ENCODE data around the gene DERL3.
"Not testable (repeated sequence)": the region's sequence is repeated elsewhere in the genome, so short reads cannot be mapped to it uniquely, and the experiment has no call there.

The DERL3 gene

DNA sequence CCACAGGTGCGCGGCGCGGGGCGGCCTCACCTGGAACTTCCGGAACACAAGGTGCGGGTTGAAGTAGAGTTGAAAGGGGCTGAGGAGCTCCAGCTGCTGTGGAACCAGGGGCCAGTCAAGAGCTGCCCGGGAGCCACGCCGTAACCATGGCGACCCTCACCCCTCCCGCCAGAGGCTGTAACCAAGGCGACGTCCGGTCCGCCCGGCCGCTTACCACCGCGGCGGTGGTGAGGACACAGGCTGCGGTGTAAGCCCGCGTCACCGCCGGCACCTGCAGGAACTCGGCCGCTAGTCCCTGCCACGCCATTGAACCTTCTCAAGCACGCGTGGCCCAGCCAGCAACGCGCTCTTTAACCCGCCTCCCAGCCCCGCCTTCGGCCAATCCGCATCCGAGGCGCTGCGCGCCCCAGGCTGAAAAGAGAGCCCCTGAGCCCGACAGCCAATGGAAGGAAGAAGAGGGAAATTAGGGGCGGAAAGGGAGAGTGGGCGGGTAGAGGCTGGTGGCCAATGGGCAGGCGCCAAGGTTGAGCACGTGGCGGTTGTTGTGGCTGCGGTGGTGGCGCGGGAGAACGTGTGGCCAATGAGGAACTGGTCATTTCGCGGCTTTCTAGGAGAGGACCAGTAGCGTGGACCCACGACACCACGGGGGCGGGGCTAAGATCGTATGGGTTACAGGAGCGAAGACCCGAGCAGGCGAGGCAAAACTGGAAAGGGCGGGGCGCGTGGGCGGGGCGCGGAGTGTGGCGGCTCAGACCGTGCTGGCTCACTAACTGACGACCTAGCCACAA lies at the start of gene DERL3:
Gene DERL3 (minus strand): TSS at position 326 of the 788 bp plus-strand sequence. CDS start 19 bp downstream, at position 307.
- peak; percentile 87 to 90 for DNase-seq (ENCODE audit: low read depth in 2 of 2)

DNA sequence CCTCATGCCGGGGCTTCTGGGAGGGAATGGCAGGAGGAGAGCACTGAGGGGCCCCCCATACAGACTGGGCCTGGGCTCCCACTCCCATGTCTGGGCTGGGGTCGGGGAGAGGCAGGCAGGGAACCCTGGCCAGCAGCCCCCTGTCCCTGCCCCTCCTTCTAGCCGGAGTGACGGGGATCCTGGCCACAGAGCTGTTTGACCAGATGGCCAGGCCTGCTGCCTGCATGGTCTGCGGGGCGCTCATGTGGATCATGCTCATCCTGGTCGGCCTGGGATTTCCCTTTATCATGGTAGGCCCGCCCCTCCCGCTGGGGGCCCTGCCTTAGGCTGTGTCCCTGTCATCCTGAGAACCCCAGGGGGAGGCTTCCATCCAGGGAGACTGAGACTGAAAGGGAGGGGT lies 45.3 kb upstream of the DERL3 start:
- no peak for DNase-seq (ENCODE audit: low read depth in 2 of 2)

DNA sequence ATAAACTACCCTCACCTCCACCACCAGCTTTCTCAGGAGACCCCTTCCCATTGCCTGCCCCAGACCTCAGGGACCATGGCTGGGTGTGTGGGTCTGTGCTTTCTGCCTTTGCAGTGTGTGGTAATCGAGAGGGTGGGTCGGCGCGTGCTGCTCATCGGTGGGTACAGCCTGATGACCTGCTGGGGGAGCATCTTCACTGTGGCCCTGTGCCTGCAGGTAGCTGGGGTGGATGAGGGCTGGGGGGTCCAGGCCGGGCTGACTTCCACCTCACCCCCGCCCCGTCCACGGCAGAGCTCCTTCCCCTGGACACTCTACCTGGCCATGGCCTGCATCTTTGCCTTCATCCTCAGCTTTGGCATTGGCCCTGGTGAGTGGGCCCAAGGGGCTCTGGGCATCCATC lies 44.9 kb upstream of the DERL3 start:
- DNase-seq (ENCODE audit: low read depth in 2 of 2): no peak

DNA sequence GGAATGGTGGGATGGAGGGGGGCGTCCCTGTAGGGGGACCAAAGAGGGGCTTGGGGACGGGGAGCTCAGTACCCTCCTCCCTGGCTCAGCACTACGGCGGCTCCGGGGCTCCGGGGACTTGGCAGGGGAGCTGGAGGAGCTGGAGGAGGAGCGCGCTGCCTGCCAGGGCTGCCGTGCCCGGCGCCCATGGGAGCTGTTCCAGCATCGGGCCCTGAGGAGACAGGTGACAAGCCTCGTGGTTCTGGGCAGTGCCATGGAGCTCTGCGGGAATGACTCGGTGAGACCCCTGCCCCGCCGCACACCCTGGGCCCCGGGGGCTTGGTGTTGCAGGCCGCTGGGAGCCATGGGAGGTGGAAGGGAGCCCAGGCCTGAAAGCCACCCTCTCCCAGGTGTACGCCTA lies 43.6 kb upstream of the DERL3 start:
- no peak for DNase-seq (ENCODE audit: low read depth in 2 of 2)

DNA sequence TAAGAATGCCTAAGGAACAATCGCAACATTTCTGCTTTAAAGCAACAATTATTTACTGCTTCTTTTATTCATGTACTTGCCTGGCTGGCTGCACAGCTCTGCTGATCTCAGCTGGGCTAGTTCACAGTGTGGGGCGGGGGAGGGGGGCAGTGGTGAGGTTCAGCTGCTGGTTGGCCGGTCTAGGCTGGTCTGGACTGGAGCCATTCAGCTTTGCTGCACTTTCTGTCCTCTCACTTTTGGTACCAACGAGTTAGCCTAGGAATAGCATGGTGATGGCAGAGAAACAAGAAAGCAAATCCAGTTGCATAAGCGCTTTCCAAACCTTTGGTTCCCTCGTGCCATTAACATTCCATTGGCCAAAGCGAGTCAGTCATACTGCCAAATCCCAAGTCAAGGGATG lies 39.4 kb upstream of the DERL3 start:
- no peak for DNase-seq (ENCODE audit: low read depth in 2 of 2)

DNA sequence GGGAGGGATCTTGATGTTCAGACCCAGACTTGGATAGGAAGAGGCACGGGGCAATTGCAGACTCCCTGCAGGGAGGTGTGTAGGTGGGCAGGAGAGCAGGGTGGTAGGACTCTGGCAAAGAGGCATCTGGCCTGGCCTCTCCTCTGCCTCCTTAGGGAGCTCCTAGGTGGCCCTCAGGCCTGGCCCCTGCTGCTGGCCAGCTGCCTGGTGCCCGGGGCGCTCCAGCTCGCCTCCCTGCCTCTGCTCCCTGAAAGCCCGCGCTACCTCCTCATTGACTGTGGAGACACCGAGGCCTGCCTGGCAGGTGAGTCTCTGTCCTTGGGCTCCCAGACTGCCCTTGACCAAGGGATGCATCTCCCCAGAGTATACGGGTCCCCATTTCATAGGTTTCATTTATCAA lies 38.8 kb upstream of the DERL3 start:
- no peak for DNase-seq (ENCODE audit: low read depth in 2 of 2)

DNA sequence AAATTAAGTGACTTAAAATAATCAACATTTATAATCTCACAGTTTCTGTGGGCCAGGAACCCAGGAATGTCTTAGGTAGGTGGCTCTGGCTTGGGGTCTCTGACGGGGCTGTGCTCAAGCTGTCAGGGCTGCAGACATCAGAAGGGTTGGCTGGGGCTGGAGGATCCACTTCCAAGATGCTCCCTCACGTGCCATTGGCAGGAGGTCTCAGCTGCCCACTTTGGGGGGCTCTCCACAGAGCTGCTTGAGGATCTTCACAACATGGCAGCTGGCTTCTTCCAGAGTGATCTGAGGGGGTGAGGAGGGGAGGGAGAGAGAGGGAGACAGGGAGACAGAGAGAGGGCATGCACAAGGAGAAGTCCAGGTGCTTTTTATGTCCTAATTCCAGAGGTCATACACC lies 37.0 kb upstream of the DERL3 start:
- DNase-seq (ENCODE audit: low read depth in 2 of 2): no peak

DNA sequence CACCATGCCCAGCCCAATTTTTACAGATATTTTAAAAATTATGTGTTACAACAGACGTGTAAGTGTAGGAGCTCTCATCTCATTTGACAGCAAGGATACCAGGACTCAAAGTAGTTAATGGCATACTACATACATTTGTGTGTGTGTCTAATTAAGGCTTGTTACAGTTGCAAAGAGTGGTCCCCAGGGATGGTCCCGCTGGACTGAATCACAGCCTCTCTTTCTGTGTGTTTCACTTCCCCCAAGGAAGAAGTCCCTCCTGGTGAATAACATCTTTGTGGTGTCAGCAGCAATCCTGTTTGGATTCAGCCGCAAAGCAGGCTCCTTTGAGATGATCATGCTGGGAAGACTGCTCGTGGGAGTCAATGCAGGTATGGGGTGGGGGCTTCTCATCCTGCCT lies 36.1 kb upstream of the DERL3 start:
- DNase-seq (ENCODE audit: low read depth in 2 of 2): no peak

DNA sequence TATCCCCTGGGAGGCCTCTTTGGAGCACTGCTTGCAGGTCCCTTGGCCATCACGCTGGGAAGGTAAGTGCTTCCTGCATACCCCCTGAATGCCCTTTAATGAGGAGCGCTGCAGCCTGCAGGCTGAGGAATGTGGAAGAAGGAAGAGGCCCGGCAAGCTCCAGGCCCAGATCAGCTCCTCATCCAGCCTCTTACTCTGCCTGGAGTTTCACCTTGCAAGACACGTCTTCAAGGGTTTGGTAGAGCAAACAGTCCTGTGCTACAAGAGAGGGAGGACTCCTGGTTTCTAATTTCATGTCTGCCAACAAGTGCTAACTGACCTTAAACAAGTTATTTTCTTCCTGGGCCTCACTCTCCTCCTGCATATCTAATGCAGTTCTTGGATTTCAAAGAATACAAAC lies 29.8 kb upstream of the DERL3 start:
- no peak for DNase-seq (ENCODE audit: low read depth in 2 of 2)

DNA sequence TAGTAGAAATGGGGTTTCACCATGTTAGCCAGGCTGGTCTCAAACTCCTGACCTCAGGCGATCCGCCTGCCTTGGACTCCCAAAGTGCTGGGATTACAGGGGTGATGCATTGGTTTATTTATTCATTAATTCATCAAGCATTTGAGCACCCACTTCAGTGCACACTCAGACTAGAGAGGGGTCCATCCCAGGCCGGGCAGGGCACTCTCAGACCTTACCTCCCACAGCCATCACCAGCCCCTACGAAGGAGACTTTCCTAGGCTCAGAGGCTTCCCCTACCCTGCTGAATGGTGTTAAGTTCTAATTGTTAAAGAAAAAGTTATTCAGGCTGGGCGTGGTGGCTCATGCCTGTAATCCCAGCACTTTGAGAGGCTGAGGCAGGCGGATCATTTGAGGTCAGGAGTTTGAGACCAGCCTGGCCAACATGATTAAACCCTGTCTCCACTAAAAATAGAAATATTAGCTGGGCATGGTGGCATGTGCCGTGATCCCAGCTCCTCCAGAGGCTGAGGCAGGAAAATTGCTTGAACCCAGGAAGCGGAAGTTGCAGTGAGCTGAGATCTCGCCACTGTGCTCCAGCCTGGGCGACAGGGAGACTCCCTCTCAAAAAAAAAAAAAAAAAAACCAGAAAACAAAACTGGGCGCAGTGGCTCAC lies 25.8 kb upstream of the DERL3 start:
- DNase-seq (ENCODE audit: low read depth in 2 of 2): not testable (repeated sequence)

DNA sequence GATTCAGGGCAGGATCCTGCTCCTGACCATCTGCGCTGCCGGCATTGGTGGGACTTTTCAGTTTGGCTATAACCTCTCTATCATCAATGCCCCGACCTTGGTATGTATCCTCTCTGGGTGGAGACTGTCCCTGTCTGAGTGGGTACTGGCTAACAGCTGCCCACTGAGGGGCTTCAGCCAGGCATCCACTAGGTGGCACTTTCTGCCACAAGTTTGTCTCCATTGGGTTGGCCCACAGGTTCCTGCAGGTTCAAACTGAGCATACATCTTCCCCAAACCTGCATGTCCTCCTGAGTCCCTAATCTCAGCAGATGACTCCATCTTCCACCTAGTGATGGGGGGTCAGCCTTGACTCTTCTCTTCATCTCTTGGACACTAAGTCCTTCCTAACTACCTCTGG lies 23.3 kb upstream of the DERL3 start:
- no peak for DNase-seq (ENCODE audit: low read depth in 2 of 2)

DNA sequence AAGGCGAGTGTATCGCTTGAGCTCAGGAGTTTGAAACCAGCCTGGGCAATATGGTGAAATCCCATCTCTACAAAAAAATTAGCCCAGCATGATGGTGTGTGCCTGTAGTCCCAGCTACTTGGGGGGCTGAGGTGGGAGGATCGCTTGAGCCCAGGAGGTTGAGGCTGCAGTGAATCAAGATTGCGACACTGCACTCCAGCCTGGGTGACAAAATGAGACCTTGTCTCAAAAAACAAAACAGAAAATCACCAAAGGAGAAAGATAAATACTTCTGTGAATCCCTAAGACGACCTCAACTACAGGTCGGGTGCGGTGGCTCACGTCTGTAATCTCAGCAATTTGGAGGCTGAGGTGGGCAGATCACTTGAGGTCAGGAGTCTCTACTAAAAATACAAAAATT lies 21.4 kb upstream of the DERL3 start:
- not testable (repeated sequence) for DNase-seq (ENCODE audit: low read depth in 2 of 2)

DNA sequence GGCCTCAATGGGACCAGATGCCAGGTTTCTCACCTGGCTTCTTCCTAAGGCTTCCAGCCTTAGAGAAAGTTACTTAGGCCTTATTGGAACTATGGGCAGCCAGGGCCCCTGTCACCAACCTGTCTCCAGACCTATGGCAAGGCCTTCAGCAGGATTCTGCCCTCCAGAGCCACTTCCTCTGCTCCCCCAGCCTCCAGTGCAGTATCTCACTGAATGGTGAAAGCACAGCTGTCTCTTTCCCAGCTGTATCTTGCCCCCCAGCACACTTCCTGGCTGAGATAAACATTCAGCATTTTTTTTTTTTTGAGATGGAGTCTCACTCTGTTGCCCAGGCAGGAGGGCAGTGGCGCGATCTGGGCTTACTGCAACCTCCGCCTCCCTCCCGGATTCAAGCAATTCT lies 20.4 kb upstream of the DERL3 start:
- no peak for DNase-seq (ENCODE audit: low read depth in 2 of 2)

DNA sequence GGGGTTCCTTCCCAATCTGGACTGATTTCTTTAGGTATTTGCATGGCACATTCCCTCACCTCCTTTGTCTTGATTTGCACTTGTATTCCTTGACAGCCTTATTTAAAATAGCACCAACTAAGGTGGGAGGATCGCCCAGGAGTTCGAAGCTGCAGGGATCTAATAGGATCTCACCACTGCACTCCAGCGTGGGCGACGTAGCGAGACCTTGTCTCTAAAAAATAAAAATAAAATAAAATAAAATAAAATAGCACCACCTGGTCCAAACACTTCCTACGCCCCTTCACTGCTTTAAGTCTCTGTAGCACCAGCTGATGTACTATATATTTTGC lies 19.6 kb upstream of the DERL3 start:
- DNase-seq (ENCODE audit: low read depth in 2 of 2): no peak

DNA sequence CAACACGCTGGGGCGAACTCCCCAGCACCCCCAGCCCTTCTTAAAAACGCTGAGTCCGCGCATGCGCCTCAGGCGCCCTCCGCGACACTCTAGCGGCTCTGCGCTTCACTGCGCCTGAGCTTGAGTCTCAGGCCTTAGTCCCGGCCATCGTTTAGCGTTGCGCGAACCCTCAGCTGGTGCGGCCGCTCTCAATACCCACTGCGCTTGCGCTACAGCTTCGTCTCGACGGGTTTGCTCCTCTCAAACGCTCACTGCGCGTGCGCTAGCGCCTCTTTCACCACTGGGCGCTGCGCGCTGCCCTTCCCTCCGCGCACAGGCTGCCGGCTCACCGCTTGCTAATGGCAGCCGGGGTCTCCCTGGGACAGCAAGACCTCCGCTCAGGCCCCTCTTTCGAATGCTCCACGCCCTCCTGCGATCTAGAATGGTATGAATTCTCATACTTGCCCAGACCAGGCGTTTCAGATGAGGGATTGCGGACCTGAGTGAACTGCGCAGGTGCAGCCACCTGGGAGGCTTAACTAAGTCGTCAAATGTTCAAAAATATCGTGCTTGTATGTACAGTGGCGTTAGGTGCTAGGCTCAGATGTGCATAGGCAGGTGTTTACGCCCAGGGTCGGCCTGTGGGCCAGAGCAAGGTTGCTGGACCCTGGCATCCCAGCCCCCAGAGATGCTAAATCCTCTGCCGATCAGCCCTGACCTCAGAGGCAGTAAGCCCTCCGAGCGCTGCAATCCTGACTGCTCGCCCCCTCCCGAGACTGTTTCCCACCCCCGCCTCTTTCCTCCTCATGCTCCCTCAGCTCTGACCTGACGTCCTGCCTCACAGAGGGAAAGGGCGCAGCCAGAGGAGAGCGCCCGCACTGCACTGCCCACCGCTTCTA lies 19.0 kb upstream of the DERL3 start, which contains the start of gene SLC2A11:
Gene SLC2A11 (plus strand): TSS at position 270 of the 878 bp plus-strand sequence. CDS start 125 bp downstream, at position 395.
- peak; percentile 84 to 88 for DNase-seq (ENCODE audit: low read depth in 2 of 2)

DNA sequence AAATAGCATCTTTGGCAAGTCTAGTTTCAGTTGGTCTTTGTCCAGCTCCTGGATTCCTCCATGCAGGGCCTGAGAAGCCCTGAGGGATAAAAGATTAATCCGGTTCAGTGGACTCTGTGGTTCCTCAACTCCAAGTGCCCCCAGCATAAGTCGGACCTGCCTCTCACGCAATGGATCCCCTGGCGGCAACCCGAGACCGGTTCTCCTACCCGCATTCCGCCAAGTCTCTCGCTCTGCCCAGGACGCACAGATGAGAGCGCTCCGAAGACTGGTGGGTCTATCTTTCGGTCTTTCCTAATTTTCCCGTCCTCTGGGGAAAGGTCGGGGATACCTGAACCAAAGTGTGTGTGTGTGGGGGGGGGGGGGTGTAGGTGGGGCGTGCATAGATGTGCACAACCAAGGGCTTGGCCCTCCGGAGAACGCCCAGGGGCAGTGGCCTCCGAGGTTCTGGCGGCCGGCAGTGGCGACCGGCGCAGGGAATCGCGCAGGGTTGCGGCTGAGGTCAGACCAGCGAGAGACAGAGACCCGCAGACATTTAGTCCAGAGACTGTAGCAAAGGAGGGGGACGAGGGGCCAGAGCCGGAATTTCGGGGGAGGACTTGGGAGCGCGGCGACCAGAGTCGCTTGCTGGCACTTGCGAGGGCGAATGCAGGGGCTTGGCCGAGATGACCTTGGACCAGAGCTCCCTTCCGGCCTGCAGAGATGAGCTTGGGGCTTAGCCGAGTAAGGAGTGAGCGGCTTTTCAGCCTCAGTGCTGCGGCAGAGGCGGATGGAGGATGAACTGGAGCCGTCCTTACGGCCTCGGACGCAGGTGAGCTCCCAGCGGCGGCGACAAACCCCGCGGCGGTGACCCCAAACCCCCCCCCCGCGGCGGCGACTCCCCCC lies 18.2 kb upstream of the DERL3 start:
- no peak for DNase-seq (ENCODE audit: low read depth in 2 of 2)

DNA sequence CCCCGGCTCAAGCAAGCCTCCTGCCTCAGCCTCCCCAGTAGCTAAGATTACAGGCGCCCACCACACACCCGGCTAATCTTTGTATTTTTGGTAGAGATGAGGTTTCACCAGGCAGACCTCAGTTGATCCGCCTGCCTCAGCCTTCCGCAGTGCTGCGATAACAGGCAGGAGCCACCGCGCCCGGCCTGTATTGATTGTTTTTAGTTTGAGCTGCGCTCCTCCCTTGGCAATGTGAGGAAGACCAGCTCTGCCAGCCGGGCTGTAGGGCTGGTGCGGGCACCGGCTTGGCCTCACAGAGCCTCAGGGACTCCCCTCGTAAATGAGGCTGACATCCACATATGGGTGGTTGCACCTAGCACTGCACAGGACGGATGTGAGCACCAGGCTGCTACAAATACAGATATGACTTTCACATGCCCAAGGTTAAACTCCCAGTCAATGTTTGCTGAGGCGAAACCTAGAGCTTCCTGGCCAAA lies 11.4 kb upstream of the DERL3 start:
- DNase-seq (ENCODE audit: low read depth in 2 of 2): no peak

DNA sequence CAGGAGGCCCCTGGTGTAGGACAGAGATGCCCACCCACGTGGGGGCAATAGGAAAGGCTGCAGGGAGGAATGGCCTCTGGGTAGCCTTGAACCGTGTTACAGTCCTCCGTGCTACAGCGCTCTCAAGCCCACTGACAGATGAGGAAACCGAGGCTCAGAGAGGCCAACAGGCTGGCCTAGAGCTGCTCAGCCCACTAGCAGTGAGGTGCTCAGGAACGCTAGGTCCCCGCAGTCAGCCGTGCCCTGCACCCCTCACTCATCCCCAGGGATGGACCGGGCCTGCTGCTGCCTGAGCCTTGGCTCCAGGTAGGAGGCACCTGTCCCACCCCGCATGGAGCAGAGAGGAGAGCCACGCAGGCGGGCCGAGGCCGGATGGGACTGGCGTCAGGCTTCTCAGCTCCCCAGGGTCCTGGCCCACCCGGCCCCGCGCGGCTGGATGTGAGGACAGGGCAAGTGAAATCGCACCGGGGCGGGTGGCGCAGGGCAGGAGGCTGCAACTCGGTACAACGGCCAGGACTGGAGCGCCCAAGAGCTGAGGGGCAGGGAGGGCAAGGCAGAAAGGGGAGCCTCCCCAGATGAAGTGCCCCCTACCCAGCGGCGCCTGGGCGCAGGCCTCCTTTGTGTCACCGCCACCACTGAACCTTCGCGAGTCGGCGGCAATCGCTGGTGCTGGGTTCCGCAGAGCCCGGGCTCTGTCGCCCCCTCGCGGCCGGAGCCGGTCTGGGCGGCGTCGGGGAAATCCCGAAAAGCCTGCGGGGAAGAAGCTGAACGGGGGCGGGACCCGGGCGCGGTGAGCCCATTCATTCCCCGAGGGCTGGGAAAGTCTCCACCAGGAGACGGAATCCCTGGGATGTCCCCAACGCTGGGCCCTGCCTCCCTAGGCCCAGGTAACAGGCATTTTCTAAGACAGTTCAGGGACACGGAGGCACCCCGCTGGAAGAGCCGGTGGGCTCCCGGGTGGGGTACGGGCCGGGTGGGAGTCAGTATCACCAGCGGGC lies 10.5 kb upstream of the DERL3 start:
- peak; percentile 86 to 89 for DNase-seq (ENCODE audit: low read depth in 2 of 2)

DNA sequence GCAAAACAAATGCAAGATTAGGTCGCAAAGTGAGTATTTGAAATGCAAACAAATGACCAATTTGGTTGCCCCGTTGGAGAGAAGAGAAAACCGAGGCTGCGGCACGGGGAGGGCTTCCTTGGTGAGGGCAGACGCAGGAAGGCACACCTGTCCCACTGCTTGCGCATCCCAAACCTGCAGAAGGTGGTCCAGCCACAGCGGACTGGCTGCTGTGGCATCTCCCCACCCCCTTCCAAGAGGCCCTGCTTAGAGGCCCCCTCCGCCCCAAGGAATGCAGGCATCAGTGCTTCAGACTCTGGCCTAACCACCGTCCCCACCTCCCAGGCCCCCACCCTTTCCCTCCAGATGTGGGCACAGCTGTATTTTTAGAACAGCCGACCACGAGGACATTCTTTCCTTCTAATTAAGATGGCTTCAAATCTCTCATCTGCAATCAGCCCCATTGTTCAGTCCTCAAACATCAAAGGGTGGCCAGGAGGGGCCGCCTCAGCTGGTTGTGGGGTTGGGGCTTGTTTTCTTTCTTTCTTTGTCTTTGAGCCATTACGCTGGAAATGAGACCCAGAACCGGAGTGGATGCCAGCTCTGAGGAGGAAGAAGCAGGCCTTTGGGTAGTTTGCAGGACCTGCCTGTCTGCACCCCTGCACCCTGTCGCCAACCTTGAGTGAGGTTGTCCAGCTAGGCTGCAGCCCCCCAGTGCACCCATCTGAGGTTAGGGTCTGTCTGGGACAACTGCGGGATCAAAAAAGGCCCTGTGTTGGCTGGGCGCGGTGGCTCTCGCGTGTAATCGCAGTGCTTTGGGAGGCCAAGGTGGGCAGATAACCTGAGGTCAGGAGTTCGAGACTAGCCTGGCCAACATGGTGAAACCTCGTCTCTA lies 9.4 kb upstream of the DERL3 start:
- DNase-seq (ENCODE audit: low read depth in 2 of 2): no peak

All from stimulated activated CD4-positive, alpha-beta T cell treated with anti-CD3 and anti-CD28 coated beads, Interleukin-1b, Interleukin-23, amount 100 ng/mL, for 4 hours (primary cell).